Measurements from ENCODE around the gene SPINK13.

SPINK13 gene

DNA sequence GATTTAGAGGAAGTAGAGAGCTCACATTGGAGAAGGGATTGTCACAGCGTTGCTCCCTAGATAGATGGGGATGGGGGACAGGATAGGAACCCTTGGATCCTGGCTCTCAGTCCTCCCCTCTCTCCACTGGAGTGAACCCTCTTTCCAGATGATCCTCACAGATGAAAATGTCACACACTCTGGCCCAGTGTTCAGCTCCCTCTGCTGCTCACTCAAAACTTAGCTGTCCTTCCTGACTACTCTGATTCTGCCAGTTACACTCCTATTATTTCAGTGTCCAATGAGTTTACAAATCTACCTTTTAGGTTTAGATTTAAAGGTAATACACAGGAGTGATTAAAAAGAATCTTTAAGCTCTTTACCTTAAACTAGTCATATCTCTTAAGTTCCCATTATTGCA lies 37.9 kb downstream of the SPINK13 start:
- in situ Hi-C loops (cut with HindIII; ENCODE audit: low pct_ligation_motif_present, low sequenced_read_pairs): no loop called here
- Histone ChIP-seq H3K4me3 (ENCODE audit: low read depth, low read length) (no peak overlapping the region), H3K27me3 (replicated peaks) (no peaks in the 10 kb centered on the region), H3K36me3 (replicated peaks) (no peaks in the 10 kb centered on the region), H3K27ac (no peak overlapping the region)
- TF ChIP-seq, protein P1, sequence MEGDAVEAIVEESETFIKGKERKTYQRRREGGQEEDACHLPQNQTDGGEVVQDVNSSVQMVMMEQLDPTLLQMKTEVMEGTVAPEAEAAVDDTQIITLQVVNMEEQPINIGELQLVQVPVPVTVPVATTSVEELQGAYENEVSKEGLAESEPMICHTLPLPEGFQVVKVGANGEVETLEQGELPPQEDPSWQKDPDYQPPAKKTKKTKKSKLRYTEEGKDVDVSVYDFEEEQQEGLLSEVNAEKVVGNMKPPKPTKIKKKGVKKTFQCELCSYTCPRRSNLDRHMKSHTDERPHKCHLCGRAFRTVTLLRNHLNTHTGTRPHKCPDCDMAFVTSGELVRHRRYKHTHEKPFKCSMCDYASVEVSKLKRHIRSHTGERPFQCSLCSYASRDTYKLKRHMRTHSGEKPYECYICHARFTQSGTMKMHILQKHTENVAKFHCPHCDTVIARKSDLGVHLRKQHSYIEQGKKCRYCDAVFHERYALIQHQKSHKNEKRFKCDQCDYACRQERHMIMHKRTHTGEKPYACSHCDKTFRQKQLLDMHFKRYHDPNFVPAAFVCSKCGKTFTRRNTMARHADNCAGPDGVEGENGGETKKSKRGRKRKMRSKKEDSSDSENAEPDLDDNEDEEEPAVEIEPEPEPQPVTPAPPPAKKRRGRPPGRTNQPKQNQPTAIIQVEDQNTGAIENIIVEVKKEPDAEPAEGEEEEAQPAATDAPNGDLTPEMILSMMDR (IDR thresholded peaks at IDR 0.05; ENCODE audit: low read depth, low read length, missing control alignments): no peak
- no peak for DNase-seq

DNA sequence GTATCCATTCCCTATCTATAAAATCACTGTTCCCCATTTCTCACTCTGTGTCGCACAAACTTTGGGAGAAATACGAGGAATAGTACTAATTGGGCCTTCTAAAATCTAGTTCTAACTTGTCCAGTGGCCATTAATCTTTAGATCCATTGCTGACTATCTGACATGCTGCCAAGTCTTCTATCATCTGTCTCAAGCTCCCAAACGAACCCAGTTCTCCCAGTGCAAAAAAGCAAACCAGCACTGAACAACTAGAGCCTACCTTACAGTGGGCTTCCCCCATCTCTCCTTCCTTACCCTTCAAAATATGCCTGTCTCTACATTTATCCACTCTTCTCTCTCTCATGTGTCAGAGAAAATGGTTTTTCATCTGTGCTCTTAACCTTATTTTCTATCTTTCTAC lies 40.4 kb downstream of the SPINK13 start:
- DNase-seq: no peak
- TF ChIP-seq, protein P1 (IDR thresholded peaks at IDR 0.05; ENCODE audit: low read depth, low read length, missing control alignments): no peak
- Histone ChIP-seq H3K4me3 (ENCODE audit: low read depth, low read length) (no peak overlapping the region), H3K27me3 (replicated peaks) (no peaks in the 10 kb centered on the region), H3K36me3 (replicated peaks) (no peaks in the 10 kb centered on the region), H3K27ac (no peak overlapping the region)
- in situ Hi-C loops (cut with HindIII; ENCODE audit: low pct_ligation_motif_present, low sequenced_read_pairs): no loop called here

DNA sequence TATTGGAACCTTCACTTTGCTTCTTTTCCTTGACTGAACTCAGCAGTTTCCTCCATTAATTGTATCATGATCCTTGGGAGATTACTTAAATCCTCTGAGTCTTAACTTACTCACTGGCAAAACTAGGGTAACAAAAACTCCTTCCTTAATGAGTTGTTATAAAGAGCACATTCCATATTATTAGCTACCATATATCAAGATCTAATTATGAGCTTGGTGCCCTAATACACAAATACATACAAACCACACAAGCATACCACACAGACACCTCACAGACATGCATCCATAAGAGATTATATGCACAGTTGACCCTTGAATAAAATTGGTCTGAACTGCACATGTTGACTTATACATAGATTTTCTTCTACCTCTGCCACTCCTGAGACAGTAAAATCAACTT lies 41.2 kb downstream of the SPINK13 start:
- in situ Hi-C loops (cut with HindIII; ENCODE audit: low pct_ligation_motif_present, low sequenced_read_pairs): no loop called here
- DNase-seq: no peak
- no peak overlapping the region for H3K4me3 ChIP-seq (ENCODE audit: low read depth, low read length)
- H3K36me3 ChIP-seq (replicated peaks): no peaks in the 10 kb centered on the region
- no peak overlapping the region for H3K27ac ChIP-seq
- TF ChIP-seq, protein P1 (IDR thresholded peaks at IDR 0.05; ENCODE audit: low read depth, low read length, missing control alignments): no peak
- no peaks in the 10 kb centered on the region for H3K27me3 ChIP-seq (replicated peaks)

DNA sequence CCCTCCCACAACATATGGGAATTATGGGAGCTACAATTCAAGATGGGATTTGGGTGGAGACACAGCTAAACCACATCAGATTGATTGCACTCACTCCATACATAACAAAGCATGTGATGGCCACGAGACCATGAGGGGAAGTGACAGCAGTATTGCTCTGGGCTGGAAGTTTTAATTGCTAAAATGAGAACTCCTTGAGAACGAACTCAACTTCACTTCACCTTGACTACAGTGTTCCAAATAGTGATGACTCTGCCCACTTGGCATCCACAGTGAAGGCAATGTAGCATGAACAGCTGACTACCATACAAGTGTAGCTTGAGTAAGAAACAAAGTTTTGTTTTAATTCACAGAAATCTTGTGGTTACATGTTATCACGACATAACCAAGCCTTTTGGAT lies 42.9 kb downstream of the SPINK13 start:
- Histone ChIP-seq H3K27ac (no peak overlapping the region), H3K4me3 (ENCODE audit: low read depth, low read length) (no peak overlapping the region), H3K36me3 (replicated peaks) (no peaks in the 10 kb centered on the region), H3K27me3 (replicated peaks) (no peaks in the 10 kb centered on the region)
- in situ Hi-C loops (cut with HindIII; ENCODE audit: low pct_ligation_motif_present, low sequenced_read_pairs): no loop called here
- TF ChIP-seq, protein P1 (IDR thresholded peaks at IDR 0.05; ENCODE audit: low read depth, low read length, missing control alignments): no peak
- DNase-seq: no peak

DNA sequence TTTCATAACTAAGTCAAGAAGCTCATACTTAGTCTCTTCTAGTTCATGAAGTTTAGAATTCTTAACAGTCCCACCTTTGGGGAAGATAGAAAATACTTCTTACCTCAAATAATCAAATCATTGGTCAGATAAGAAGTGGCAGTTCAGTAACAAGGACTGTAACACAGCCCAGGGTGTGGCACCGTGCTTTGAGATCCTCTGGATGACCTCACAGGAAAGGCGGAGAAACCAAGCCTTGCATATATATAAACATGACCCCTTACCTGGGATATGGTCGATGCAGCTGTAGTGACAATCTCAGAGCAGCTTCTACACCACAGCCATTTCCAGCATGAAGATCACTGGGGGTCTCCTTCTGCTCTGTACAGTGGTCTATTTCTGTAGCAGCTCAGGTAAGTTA lies 43.6 kb downstream of the SPINK13 start, which contains the start of gene SPINK7:
TSS of gene SPINK7 (plus strand) at position 271 of the 400 bp plus-strand sequence. CDS start at position 332, 61 bp downstream.
- no peak for DNase-seq
- Histone ChIP-seq H3K27me3 (replicated peaks) (no peaks in the 10 kb centered on the region), H3K4me3 (ENCODE audit: low read depth, low read length) (no peak within 1 kb of the TSS), H3K36me3 (replicated peaks) (no peaks in the 10 kb centered on the region), H3K27ac (no peak within 1 kb of the TSS)
- in situ Hi-C loops (cut with HindIII; ENCODE audit: low pct_ligation_motif_present, low sequenced_read_pairs): no loop called here
- TF ChIP-seq, protein P1 (IDR thresholded peaks at IDR 0.05; ENCODE audit: low read depth, low read length, missing control alignments): no peak

DNA sequence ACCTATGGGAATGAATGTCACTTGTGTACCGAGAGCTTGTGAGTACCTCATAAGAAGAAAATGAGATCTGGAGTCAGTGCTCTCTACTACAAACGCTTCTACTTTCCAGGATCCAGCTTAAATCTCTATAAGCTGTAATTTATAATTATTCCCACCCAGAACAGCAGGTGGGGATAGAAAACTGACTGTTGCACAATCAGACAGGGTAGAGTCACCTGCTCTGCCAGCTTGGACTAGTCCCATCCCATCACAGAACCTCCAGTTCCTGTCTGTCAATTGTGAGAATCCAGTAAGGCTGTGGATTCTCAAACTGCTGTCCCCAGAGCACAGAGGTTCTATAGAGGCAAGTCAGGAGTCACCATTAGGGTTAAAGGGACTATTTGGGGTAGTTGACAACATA lies 45.6 kb downstream of the SPINK13 start:
- no peaks in the 10 kb centered on the region for H3K27me3 ChIP-seq (replicated peaks)
- no peaks in the 10 kb centered on the region for H3K36me3 ChIP-seq (replicated peaks)
- in situ Hi-C loops (cut with HindIII; ENCODE audit: low pct_ligation_motif_present, low sequenced_read_pairs): no loop called here

More for the DNA sequence above, 45.6 kb downstream of the SPINK13 start:
- H3K4me3 ChIP-seq (ENCODE audit: low read depth, low read length): no peak overlapping the region
- no peak overlapping the region for H3K27ac ChIP-seq
- no peak for DNase-seq
- TF ChIP-seq, protein P1 (IDR thresholded peaks at IDR 0.05; ENCODE audit: low read depth, low read length, missing control alignments): no peak

All from brain microvascular endothelial cell (primary cell).